ENCODE results near the gene SUGT1. TPM values are rescaled to one million over a fixed set of nuclear protein-coding genes. Genes with fewer than 3 reads are reported as not detected.

SUGT1 gene
- total and polyA plus RNA-seq, 2 of the 13 experiments (the other 11 are each of a cell fraction or from before 2014, with no cell fraction given) = 23.1 to 71.2 TPM

GRCh38 chr13:52746141-52746540 lies 93.5 kb downstream of the SUGT1 start:
- H3K9me3 ChIP-seq (ENCODE audit: low read length) = no peaks in the 10 kb centered on the region
- no peaks in the 10 kb centered on the region for H3K36me3 ChIP-seq (replicated peaks in 1 of 2; ENCODE audit: control insufficient read depth in 1 of 2, insufficient read depth in 2 of 2, low read length in 2 of 2)
- TF ChIP-seq ZNF678 (CRISPR knock-in tag; IDR thresholded peaks at IDR 0.05) = no peak
- no peak for TF ChIP-seq NFATC3 (CRISPR knock-in tag; IDR thresholded peaks at IDR 0.05)
- no peak for TF ChIP-seq DNMT3B (CRISPR knock-in tag; conservative IDR thresholded peaks at IDR 0.05)
- no peak for TF ChIP-seq ASH2L (IDR thresholded peaks at IDR 0.05; ENCODE audit: insufficient read length, low read depth, low read length)
- TF ChIP-seq E2F2 (CRISPR knock-in tag; IDR thresholded peaks at IDR 0.05; ENCODE audit: borderline replicate concordance) = no peak
- TF ChIP-seq CCDC6 (CRISPR knock-in tag; IDR thresholded peaks at IDR 0.05) = no peak
- no peak for TF ChIP-seq JUNB (CRISPR knock-in tag; IDR thresholded peaks at IDR 0.05; ENCODE audit: borderline replicate concordance)
- TF ChIP-seq MAFF (IDR thresholded peaks at IDR 0.05; ENCODE audit: low read depth, low read length) = no peak
- no peak for TF ChIP-seq ZNF546 (CRISPR knock-in tag; conservative IDR thresholded peaks at IDR 0.05)
- TF ChIP-seq HINFP (CRISPR knock-in tag; IDR thresholded peaks at IDR 0.05; ENCODE audit: low read depth) = no peak
- no peak for TF ChIP-seq GABPB1 (CRISPR knock-in tag; IDR thresholded peaks at IDR 0.05)
- TF ChIP-seq MBD4 (IDR thresholded peaks at IDR 0.05; ENCODE audit: borderline replicate concordance, low read length) = no peak
- no peak for TF ChIP-seq ATF5 (CRISPR knock-in tag; IDR thresholded peaks at IDR 0.05; ENCODE audit: low read depth)
- no peak for TF ChIP-seq ATF1 (CRISPR knock-in tag; IDR thresholded peaks at IDR 0.05)
- no peak for TF ChIP-seq ZNF235 (CRISPR knock-in tag; IDR thresholded peaks at IDR 0.05; ENCODE audit: borderline replicate concordance)
- no peak for TF ChIP-seq NFE2L1 (CRISPR knock-in tag; IDR thresholded peaks at IDR 0.05; ENCODE audit: borderline replicate concordance)
- TF ChIP-seq FOXA3 (CRISPR knock-in tag; IDR thresholded peaks at IDR 0.05) = no peak
- no peak for TF ChIP-seq MED1 (CRISPR knock-in tag; IDR thresholded peaks at IDR 0.05)
- TF ChIP-seq, protein P1, sequence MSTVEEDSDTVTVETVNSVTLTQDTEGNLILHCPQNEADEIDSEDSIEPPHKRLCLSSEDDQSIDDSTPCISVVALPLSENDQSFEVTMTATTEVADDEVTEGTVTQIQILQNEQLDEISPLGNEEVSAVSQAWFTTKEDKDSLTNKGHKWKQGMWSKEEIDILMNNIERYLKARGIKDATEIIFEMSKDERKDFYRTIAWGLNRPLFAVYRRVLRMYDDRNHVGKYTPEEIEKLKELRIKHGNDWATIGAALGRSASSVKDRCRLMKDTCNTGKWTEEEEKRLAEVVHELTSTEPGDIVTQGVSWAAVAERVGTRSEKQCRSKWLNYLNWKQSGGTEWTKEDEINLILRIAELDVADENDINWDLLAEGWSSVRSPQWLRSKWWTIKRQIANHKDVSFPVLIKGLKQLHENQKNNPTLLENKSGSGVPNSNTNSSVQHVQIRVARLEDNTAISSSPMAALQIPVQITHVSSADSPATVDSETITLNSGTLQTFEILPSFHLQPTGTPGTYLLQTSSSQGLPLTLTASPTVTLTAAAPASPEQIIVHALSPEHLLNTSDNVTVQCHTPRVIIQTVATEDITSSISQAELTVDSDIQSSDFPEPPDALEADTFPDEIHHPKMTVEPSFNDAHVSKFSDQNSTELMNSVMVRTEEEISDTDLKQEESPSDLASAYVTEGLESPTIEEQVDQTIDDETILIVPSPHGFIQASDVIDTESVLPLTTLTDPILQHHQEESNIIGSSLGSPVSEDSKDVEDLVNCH (CRISPR knock-in tag; IDR thresholded peaks at IDR 0.05) = no peak
- H4K20me1 ChIP-seq (ENCODE audit: insufficient read depth, low read length) = no peaks in the 10 kb centered on the region
- no peak overlapping the region for H3K4me3 ChIP-seq (replicated peaks in 1 of 3; ENCODE audit: insufficient read depth in 1 of 3, low read depth in 2 of 3, low read length in 3 of 3)
- no peak for ATAC-seq
- peaks cover 0 to 2% of the 10 kb centered on the region in 2 experiments; a peak in 3 of 5 replicates for H3K27me3 ChIP-seq (ENCODE audit: control insufficient read depth in 1 of 2, insufficient read depth in 2 of 2, low read length in 2 of 2)
- in situ Hi-C loops (cut with HindIII; ENCODE audit: extremely low pct_ligation_motif_present, low pct_unique_long_range_greater_than_20kb) (no loop called here), intact Hi-C loops (cut with micrococcal nuclease; ENCODE audit: unreplicated experiment) (no loop called here)
- H3K9ac ChIP-seq (ENCODE audit: insufficient read depth, low read depth, low read length) = no peak overlapping the region
- no peaks in the 10 kb centered on the region for H3K79me2 ChIP-seq (ENCODE audit: insufficient read depth, low read length)
- FAIRE-seq = no peak
- ChIA-PET CTCF (ENCODE audit: low intra/inter-chr PET ratio, low total read pairs) (no interaction called here), POLR2A (no interaction called here)
- H3K4me2 ChIP-seq (ENCODE audit: low read depth, low read length) = no peak overlapping the region
- no TSS peak for BruUV-seq (replicated peaks)
- H3K4me1 ChIP-seq (ENCODE audit: insufficient read depth, low read length) = no peaks in the 10 kb centered on the region
- 19% methylated on average over 3 of the region's 3 CpGs for WGBS (ENCODE audit: low lambda C conversion rate)
- no peak for DNase-seq (ENCODE audit: low spot score)
- no peak overlapping the region for H2AFZ ChIP-seq (ENCODE audit: low read length)
- no peak overlapping the region for H3K27ac ChIP-seq (ENCODE audit: extremely low read length, insufficient read depth, low read length)
